OCI-LY3 (cell line): ENCODE results near the gene KLHL6.

Experiments
- H2AFZ ChIP-seq: fragments of 200-600, 300-600 bp; shearing (Covaris generic); 2 replicates; pipeline ENCODE4 v1.6.0; 2014; ENCODE audit warnings: antibody characterized with exemption, low read depth, low read length
- H3K27ac ChIP-seq: fragments of 200-600, 300-600 bp; sonication (generic); 2 replicates; pipeline ENCODE4 v1.5.1; 2014; ENCODE audit warnings: mild to moderate bottlenecking, low read length, moderate library complexity, mixed read lengths
- H3K27me3 ChIP-seq: fragments of 200-600, 300-600 bp; sonication (generic); 2 replicates; pipeline ENCODE4 v1.6.1; 2014; ENCODE audit warnings: low read depth, low read length, mixed read lengths
- H3K36me3 ChIP-seq: fragments of 200-600, 300-600 bp; sonication (generic); replicated peaks from 2 replicates; pipeline ENCODE3; 2014; ENCODE audit warnings: low read depth, low read length, mixed read lengths
- H3K4me1 ChIP-seq: fragments of 300-600, 200-600 bp; sonication (generic); 2 replicates; pipeline ENCODE4 v1.6.1; 2014; ENCODE audit warnings: low read length, mixed read lengths
- H3K4me2 ChIP-seq: fragments of 200-600, 300-600 bp; sonication (generic); 2 replicates; pipeline ENCODE4 v1.6.1; 2014; ENCODE audit warnings: low read length, mixed read lengths
- H3K4me3 ChIP-seq: fragments of 300-600, 200-600 bp; sonication (generic); 2 replicates; pipeline ENCODE4 v1.5.1; 2014; ENCODE audit warnings: antibody characterized with exemption, mild to moderate bottlenecking, low read length, moderate library complexity
- H3K79me2 ChIP-seq: fragments of 300-600, 200-600 bp; shearing (Covaris generic); 2 replicates; pipeline ENCODE4 v1.6.1; 2014; ENCODE audit warnings: mild to moderate bottlenecking, low read length, mixed read lengths
- H3K9ac ChIP-seq: fragments of 300-600, 200-600 bp; shearing (Covaris generic); 2 replicates; pipeline ENCODE4 v1.6.0; 2014; ENCODE audit warnings: mild to moderate bottlenecking, low read length, moderate library complexity
- H3K9me3 ChIP-seq: fragments of 200-600, 300-600 bp; shearing (Covaris generic); 2 replicates; pipeline ENCODE4 v1.6.1; 2014; ENCODE audit warnings: low read length, mixed read lengths; ENCODE audit not compliant: insufficient read depth
- H4K20me1 ChIP-seq: fragments of 200-600, 300-600 bp; sonication (generic); 2 replicates; pipeline ENCODE4 v1.6.1; 2016; ENCODE audit warnings: low read length, mixed read lengths; ENCODE audit not compliant: insufficient read depth
- EZH2phosphoT487 ChIP-seq: fragments of 200-600 bp; shearing (Covaris generic); IDR thresholded peaks from 2 replicates; pipeline ENCODE4 v1.6.1; 2018; ENCODE audit warnings: antibody characterized with exemption, mixed run types, low read depth
- TF ChIP-seq, protein P1 (sequence below): fragments of 200-600, 300-600 bp; sonication (generic); IDR thresholded peaks from 2 replicates; pipeline ENCODE4 v1.5.1; 2014; ENCODE audit warnings: antibody characterized with exemption, low read length, low read depth

KLHL6 gene

DNA sequence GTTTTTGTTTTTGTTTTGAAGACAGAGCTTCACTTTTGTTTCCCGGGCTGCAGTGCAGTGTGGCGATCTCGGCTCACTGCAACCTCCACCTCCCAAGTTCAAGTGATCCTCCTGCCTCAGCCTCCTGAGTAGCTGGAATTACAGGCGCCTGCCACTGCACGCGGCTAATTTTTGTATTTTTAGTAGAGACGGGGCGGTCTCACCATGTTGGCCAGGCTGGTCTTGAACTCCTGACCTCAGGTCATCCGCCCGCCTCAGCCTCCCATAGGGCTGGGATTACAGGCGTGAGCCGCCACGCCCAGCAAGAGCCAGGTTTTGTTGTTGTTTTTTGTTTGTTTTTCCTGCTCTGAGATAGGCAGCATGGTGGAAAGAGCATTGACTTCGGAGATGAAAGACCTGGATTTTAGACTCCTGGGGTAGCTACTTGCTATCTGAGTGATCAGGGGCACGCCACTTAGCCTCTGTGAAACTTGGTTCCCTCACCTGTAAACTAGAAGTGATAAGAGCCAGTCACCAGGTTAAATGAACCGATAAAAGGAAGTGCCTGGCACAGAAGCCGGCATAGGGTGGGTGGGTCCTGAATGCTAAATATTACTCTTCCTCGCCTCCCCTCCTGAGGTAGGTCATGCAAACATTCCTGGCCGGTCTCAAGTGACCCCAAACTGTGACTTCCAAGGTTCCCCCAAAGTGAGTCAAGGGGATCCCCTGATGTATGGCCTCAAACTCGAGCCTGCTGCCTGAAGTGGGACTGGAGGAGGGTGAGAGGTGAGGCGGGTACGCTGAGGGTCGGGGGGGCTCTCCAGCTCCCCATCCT lies 64.2 kb downstream of the KLHL6 start:
- H3K4me2 ChIP-seq = no peak overlapping the region
- no peak overlapping the region for H3K4me3 ChIP-seq
- H3K27ac ChIP-seq = no peak overlapping the region
- H2AFZ ChIP-seq = no peak overlapping the region
- no peaks in the 10 kb centered on the region for H3K9me3 ChIP-seq
- H3K27me3 ChIP-seq = no peaks in the 10 kb centered on the region
- H3K36me3 ChIP-seq = peaks cover 65% of the 10 kb centered on the region
- no peaks in the 10 kb centered on the region for H3K4me1 ChIP-seq
- no peak for TF ChIP-seq EZH2phosphoT487
- TF ChIP-seq, protein P1, sequence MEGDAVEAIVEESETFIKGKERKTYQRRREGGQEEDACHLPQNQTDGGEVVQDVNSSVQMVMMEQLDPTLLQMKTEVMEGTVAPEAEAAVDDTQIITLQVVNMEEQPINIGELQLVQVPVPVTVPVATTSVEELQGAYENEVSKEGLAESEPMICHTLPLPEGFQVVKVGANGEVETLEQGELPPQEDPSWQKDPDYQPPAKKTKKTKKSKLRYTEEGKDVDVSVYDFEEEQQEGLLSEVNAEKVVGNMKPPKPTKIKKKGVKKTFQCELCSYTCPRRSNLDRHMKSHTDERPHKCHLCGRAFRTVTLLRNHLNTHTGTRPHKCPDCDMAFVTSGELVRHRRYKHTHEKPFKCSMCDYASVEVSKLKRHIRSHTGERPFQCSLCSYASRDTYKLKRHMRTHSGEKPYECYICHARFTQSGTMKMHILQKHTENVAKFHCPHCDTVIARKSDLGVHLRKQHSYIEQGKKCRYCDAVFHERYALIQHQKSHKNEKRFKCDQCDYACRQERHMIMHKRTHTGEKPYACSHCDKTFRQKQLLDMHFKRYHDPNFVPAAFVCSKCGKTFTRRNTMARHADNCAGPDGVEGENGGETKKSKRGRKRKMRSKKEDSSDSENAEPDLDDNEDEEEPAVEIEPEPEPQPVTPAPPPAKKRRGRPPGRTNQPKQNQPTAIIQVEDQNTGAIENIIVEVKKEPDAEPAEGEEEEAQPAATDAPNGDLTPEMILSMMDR = no peak
- H3K9ac ChIP-seq = no peak overlapping the region
- H4K20me1 ChIP-seq = peaks cover 24% of the 10 kb centered on the region
- H3K79me2 ChIP-seq = no peaks in the 10 kb centered on the region

DNA sequence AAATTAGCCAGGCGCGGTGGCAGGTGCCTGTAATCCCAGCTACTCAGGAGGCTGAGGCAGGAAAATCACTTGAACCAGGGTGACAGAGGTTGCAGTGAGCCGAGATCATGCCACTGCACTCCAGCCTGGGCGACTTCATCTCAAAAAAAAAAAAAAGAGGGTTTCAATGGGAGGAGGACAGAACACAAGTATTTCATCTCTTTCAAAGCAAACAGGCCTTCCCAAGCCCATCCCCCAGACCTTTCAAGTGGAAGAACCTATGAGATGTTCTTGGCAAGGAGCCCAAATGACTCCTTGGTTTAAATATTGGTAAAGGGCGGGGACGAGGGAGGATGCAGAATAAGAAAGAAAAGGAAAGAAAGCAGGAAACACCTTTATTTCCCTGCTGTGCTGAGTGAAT lies 64.9 kb downstream of the KLHL6 start:
- Histone ChIP-seq H3K79me2 (no peaks in the 10 kb centered on the region), H3K4me2 (no peak overlapping the region), H3K36me3 (peaks cover 64% of the 10 kb centered on the region), H4K20me1 (peaks cover 24% of the 10 kb centered on the region), H3K27me3 (no peaks in the 10 kb centered on the region), H3K9ac (no peak overlapping the region), H3K4me1 (no peaks in the 10 kb centered on the region), H2AFZ (no peak overlapping the region), H3K4me3 (no peak overlapping the region), H3K9me3 (no peaks in the 10 kb centered on the region), H3K27ac (no peak overlapping the region)
- no peak for TF ChIP-seq EZH2phosphoT487
- TF ChIP-seq, protein P1 = no peak

- H3K4me2 ChIP-seq = no peak overlapping the region
- H3K27ac ChIP-seq = no peak overlapping the region
- TF ChIP-seq, protein P1 = no peak
- no peak for TF ChIP-seq EZH2phosphoT487
- H3K36me3 ChIP-seq = peaks cover 66% of the 10 kb centered on the region
- no peaks in the 10 kb centered on the region for H3K79me2 ChIP-seq
- H3K9ac ChIP-seq = no peak overlapping the region
- H2AFZ ChIP-seq = no peak overlapping the region
- peaks cover 24% of the 10 kb centered on the region for H4K20me1 ChIP-seq
- H3K27me3 ChIP-seq = no peaks in the 10 kb centered on the region
- H3K4me3 ChIP-seq = no peak overlapping the region
- H3K4me1 ChIP-seq = no peaks in the 10 kb centered on the region
- no peaks in the 10 kb centered on the region for H3K9me3 ChIP-seq
Observed at GRCh38 chr3:183490211-183490601, 65.3 kb downstream of the KLHL6 start.

DNA sequence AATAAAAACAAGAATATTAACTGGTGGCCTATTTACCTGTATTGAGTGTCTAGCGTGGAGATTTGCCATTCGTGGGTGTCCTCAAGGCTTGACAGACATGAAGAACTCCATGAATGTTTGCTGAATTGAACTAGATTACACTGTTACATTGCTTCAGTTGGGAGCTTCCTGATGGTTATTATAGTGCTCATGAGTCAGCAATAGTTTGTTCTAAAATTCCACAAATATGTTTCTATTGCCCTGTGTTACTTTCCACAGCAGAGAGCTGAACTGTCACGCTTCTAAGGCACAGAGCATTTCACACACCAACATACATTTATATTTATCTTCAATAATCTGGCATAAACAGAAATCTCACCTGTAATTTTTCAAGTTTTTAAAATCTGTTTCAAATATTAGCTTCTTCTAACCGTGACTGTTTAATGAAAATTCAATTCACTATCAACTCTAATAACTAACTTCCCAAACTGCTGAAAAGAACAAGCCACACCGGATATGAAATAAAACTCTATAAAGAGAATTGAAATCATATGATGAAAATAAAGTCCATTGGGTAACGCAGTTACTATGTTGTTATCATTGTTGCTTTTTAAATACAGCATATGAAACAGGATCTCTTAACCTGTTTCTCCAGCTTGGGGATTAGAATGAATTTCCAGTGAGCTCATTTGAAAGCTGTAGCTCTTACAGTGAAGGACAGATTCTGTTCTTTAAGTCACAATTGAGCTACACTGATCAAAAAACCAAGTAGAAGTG lies 65.9 kb downstream of the KLHL6 start:
- H3K27ac ChIP-seq = no peak overlapping the region
- H3K9me3 ChIP-seq = no peaks in the 10 kb centered on the region
- no peaks in the 10 kb centered on the region for H3K27me3 ChIP-seq
- peaks cover 23% of the 10 kb centered on the region for H4K20me1 ChIP-seq
- H3K9ac ChIP-seq = no peak overlapping the region
- no peak overlapping the region for H3K4me2 ChIP-seq
- TF ChIP-seq, protein P1 = no peak
- TF ChIP-seq EZH2phosphoT487 = no peak
- H3K36me3 ChIP-seq = peaks cover 69% of the 10 kb centered on the region
- no peaks in the 10 kb centered on the region for H3K79me2 ChIP-seq
- no peak overlapping the region for H3K4me3 ChIP-seq
- no peaks in the 10 kb centered on the region for H3K4me1 ChIP-seq
- no peak overlapping the region for H2AFZ ChIP-seq
